Lung microvascular endothelial cell (primary cell): ENCODE results near the gene ANKRD61. TPM values are rescaled to one million over a fixed set of nuclear protein-coding genes. Genes with fewer than 3 reads are reported as not detected.
"Not testable (repeated sequence)": the region's sequence is repeated elsewhere in the genome, so short reads cannot be mapped to it uniquely, and the experiment has no call there.

Experiments
- DNase-seq, 2 donors: peaks; one replicate each; pipeline versions ENCODE4 v3.0.0 to v3.0.0-alpha.2; 2010; ENCODE audit warnings: low read depth in 2 of 2
- total RNA-seq: library from RNA; depleted of rRNA; stranded (reverse); fragments of >200 nt; gene quantifications from 2 replicates; pipeline ENCODE4 v1.2.1, GENCODE V29; 2014

ANKRD61 gene
- total RNA-seq, 1 donor from 2014 or later, result not detected

DNA sequence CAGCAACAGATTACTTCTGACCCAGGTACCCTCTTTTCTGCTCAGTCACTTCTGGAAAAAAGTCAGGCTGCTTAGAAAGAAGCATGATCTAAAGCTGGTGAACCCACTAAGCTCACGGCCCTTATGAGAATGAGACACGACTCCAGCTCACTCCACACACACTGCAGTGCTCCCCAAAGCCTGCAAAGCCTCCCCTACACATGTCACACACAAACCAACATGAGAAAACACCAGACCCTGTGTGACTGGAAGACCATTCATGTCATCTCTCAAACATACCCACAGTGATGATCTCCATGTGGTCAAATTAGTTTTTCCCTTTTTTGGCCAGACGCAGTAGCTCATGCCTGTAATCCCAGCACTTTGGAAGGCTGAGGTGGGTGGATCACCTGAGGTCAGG, 391 bp downstream of the ANKRD61 start:
- DNase-seq, result no peak

DNA sequence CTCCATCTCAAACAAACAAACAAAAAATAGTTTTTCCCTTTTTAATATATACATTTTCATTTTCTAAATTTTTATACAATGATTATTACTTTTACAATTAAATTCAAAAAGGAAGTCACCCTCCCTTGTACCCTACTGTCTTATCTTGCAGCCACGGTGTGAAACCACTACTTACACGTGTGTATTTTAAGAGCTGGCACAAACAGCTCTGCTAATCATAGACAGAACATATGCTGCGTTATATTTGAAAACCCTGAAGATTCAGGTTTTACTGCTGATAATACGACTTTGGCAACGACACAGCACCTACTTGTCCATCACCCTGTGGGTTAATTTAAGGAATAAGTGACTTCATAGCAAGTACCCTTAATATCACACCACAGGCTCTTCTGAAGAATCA, 991 bp downstream of the ANKRD61 start:
- DNase-seq, result no peak

DNA sequence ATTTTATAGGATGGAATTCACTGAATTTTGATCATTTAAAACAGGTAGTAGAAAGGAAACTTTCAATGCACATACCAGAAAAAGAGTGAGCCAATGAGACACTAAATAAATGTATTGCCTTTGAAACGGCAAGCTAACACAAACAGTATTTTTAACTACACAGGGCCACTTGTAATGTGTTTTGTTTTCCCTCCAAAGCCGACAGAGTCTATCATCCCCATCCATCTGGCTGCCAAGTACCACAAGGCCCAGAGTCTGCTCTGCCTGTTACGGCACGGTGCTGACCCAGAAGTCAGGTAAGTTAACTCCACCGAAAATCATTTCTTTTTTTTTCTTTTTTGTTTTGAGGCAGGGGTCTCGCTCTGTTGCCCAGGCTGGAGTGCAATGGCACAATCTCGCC, 1.5 kb downstream of the ANKRD61 start:
- no peak for DNase-seq

DNA sequence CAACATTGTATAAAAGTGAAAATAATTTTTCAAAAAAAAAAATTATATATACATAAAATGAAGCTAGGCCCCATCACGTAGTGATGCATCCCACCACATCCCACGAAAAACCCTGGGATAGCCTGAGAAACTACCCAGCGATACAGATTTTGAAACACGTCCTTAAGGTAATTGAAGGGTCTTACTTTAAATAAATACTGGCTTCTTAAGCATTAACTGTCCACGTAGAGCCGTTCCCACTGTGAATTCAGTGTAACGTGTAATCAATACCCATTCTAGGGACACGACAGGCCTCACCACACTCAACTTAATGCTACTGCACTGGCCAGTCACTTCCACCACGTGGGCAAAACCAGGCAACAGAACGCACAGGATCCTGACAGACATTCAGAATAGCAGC, 4.0 kb downstream of the ANKRD61 start:
- no peak for DNase-seq

DNA sequence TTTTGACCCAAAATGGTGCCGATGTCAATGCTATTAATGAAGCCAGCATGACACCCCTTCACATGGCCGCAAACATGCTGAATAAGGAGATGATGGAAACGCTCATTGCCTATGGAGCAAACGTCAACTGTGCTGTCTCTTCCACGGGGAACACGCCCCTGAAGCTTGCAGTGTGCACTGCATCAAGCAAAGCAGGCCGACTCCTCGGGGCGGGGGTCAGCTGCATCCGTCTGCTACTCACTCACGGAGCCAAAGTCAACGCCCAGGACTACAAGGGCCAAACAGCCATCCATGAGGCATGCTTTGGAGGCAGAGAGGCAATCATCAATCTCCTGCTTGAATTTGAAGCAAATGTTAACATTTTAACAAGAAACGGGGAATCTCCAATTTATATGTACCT, 4.5 kb downstream of the ANKRD61 start:
- DNase-seq, result no peak

DNA sequence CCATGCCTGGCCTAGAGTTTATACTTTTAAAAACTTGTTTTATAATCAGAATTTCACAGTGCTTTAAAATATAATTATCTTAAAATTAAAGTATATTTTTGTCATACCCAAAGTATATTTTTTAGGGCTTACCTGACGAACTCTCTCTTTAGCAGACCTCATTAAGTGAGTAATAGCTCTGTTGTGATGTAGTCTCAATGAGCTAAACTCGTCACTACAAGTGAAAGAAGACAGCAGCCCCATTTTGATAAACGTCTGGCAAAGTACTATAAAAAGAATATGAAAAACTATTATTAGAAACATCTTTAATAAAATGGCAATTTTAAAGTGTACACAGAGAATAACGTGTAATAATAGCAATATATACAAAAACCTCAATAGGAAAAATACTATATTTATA, 18.6 kb downstream of the ANKRD61 start:
- no peak for DNase-seq

DNA sequence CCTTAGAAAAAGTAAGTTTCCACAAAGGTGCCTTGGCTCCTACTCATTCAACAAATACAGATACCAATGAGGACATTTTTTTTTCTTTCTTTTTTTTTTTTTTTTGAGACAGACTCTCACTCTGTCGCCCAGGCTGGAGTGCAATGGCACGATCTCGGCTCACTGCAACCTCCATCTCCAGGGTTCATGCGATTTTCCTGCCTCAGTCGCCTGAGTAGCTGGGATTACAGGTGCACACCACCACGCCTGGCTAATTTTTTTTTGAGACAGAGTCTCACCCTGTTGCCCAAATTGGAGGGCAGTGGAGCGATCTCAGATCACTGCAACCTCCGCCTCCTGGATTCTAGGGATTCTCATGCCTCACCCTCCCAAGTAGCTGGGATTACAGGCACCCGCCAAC, 20.0 kb downstream of the ANKRD61 start:
- not testable (repeated sequence) for DNase-seq

DNA sequence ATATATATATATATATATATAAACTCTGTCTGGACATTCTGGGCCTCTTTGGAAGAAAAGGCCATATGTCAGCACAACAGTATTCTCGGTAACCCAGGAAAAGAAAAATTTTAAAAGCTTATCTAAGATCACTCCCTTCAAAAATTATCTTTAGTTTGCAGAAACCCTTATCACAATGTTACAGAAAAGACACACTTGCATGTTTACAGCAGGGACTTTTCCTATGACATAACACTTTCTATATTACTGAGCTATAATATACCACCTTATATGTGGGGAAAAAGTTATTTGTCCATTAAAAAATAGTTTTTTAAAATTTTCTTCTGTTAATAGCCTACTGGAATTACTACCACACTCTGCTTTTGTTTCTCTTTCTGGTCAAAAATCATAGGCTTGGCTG, 25.4 kb downstream of the ANKRD61 start:
- no peak for DNase-seq

DNA sequence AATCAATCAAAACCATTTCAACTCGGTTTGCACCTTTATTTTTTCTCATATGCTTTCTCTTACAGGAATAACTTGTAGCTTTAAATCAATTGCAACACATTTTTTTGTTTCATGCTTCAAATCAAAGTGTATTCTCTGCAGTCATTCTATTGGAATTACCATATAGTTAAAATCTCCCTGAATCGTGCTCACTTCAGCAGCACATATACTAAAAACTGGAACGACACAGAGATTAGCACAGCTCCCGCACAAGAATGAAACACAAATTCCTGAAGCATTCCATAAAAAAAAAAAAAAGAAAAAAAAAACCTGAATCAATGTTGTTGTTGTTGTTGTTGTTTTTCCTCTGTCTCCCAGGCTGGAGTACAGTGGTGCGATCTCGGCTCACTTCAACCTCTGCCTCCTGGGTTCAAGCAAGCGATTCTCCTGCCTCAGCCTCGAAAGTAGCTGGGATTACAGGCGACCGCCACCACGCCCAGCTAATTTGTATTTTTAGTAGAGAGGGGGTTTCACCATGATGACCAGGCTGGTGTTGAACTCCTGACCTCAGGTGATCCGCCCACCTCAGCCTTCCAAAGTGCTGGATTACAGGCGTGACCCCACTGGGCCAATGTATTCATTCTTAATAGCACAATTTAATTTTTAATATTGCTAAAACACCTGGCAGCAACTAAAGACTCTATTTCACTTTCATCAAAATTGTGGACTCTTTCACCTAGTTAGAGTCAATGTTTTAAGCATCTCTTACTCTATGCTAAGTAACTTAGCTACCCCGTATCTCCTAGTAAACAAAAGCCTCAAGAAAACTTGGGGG, 26.3 kb downstream of the ANKRD61 start:
- DNase-seq, result no peak

DNA sequence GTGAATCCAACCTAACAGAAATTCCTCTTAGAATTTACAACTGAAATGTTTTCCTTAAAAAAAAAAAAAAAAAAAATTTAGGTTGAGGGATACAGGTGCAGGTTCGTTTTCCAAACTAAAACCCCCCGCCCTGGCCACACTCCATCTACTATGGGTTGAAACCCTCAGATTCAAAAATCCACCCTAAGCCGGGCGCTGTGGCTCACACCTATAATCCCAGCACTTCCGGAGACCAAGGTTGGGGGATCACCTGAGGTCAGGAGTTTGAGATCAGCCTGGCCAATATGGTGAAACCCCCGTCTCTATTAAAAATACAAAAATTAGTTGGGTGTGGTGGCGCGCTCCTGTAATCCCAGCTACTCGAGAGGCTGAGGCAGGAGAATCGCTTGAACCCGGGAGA, 28.8 kb downstream of the ANKRD61 start:
- not testable (repeated sequence) for DNase-seq

DNA sequence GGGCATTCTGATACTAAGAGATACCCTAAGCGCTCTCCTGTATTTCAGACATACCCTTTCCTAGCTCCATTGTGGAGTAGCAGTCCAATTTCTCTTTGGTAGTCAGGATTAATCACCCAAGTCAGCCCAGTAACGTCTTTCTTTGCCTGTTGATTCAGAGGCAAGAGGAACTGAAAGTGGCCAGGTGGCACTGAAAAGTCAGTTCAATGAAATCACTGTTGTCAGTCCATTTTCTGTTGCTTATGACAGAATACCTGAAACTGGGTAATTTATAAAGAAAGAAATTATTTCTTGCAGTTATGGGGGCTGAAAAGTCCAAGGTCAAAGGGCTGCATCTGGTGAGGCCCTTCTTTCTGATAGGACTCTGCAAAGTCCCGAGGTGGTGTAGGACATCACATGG, 40.2 kb downstream of the ANKRD61 start:
- DNase-seq, result no peak

DNA sequence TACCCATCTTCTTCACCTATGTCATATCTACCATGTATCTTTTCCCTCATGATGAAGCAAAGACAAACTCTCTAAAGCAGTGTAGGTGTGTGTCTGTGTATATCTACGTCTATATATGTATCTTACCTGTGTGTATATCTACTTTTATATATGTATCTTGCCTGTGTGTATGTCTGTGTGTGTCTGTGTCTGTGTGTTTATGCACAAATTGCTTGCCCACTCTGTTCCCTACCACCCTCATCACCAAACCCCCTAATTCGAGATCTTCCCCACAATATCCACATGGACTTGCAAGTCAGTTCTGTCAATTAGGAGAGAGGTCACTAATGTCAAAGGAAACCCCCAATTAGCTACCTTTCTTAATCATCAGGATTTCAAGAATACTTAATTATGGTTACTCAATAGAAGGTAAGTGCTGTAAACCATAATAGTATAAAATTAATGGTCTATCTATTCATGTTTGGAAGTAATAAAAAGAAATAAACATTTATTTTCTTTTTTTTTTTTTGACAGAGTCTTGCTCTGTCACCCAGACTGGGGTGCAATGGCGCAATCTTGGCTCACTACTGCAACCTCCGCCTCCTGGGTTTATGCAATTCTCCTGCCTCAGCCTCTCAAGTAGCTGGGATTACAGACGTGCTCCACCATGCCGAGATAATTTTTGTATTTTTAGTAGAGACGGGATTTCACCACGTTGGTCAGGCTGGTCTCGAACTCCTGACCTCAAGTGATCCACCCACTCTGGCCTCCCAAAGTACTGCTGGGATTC, 43.6 kb downstream of the ANKRD61 start:
- no peak for DNase-seq

DNA sequence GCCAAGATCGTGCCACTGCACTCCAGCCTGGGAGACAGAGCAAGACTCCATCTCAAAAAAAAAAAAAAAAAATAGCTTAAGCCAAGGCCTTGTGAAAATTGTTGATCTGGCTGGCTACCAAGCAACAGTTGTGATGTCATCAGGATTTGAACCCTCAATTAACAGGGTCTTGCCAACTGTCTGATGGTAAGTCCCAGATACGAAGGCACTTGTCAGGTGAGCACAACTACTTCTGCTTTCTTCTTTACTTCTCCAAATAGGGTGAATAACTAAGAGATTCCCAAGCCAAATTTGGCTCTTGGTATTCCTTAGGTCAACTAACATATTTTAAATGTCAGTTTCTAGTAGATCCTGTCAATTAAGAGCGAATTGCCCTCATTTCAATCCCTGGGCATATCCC, 47.4 kb downstream of the ANKRD61 start:
- no peak for DNase-seq

DNA sequence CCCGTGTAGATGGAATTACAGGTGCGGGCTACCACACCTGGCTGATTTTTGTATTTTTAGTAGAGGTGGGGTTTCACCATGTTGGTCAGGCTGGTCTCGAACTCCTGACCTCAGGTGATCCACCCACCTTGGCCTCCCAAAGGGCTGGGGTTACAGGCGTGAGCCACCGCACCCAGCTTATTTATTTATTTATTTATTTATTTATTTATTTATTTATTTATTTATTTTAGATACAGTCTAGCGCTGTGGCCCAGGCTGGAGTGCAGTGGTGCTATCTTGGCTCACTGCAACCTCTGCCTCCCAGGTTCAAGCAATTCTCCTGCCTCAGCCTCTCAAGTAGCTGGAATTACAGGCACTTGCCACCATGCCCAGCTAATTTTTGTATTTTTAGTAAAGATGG, 51.9 kb downstream of the ANKRD61 start:
- DNase-seq, result not testable (repeated sequence)

Other genes with a start within 250 kb of the ANKRD61 start
- gene RNF216, start 249.7 kb upstream of the ANKRD61 start, total RNA-seq, result 16.1 and 23.0 TPM in 2 replicates
- not detected in 2 replicates for gene OCM, start 150.6 kb upstream of the ANKRD61 start, total RNA-seq
- 39.9 and 44.9 TPM in 2 replicates for gene CCZ1, start 132.6 kb upstream of the ANKRD61 start, total RNA-seq
- 0.20 and 0.22 TPM in 2 replicates for gene RSPH10B, start 60.7 kb upstream of the ANKRD61 start, total RNA-seq
- gene PMS2, start 22.3 kb upstream of the ANKRD61 start, total RNA-seq, result 10.9 and 11.8 TPM in 2 replicates
- gene AIMP2, start 22.1 kb upstream of the ANKRD61 start, total RNA-seq, result 34.9 and 38.7 TPM in 2 replicates
- 51.4 and 58.1 TPM in 2 replicates for gene EIF2AK1, start 27.8 kb downstream of the ANKRD61 start, total RNA-seq
- 2.2 and 3.2 TPM in 2 replicates for gene USP42, start 73.6 kb downstream of the ANKRD61 start, total RNA-seq
- gene CYTH3, start 241.2 kb downstream of the ANKRD61 start, total RNA-seq, result 8.9 and 11.1 TPM in 2 replicates